ENCODE measurements around the gene ANKRD52.
A peak's percentile ranks its signal among the peaks of the same experiment; 100 is the strongest.

The ANKRD52 gene

GRCh38 chr12:56237552-56237951 lies 20.6 kb downstream of the ANKRD52 start:
- DNase-seq = no peak

- DNase-seq = no peak
Observed at GRCh38 chr12:56236985-56237384, 21.2 kb downstream of the ANKRD52 start.

GRCh38 chr12:56236091-56236490 lies 22.1 kb downstream of the ANKRD52 start:
- no peak for DNase-seq

GRCh38 chr12:56234746-56235436 lies 23.3 kb downstream of the ANKRD52 start:
- no peak for DNase-seq

GRCh38 chr12:56231184-56231582 lies 27.0 kb downstream of the ANKRD52 start:
- no peak for DNase-seq

GRCh38 chr12:56230432-56231183 lies 27.6 kb downstream of the ANKRD52 start:
- no peak for DNase-seq

- DNase-seq = no peak
Observed at GRCh38 chr12:56229916-56230431, 28.2 kb downstream of the ANKRD52 start, which contains the start of gene SLC39A5. TSS of gene SLC39A5 (plus strand) at chr12:56230051. CDS start at chr12:56231275, 1,224 bp downstream.

GRCh38 chr12:56229082-56229481 lies 29.1 kb downstream of the ANKRD52 start:
- DNase-seq = no peak

- no peak for DNase-seq
Observed at GRCh38 chr12:56224954-56225353, 33.2 kb downstream of the ANKRD52 start.

- DNase-seq = peak; percentile 93
Observed at GRCh38 chr12:56224102-56224701, 34.0 kb downstream of the ANKRD52 start, which contains the start of gene NABP2. TSS of gene NABP2 (plus strand) at chr12:56224342. CDS start at chr12:56224857, 515 bp downstream.

GRCh38 chr12:56223571-56224101 lies 34.5 kb downstream of the ANKRD52 start:
- no peak for DNase-seq

GRCh38 chr12:56222531-56222895 lies 35.7 kb downstream of the ANKRD52 start:
- DNase-seq = no peak

- peak; percentile 89 for DNase-seq
Observed at GRCh38 chr12:56221757-56222530, 36.2 kb downstream of the ANKRD52 start, which contains the start of gene RNF41. TSS of gene RNF41 (minus strand) at chr12:56221922. CDS start at chr12:56214047, 7,875 bp downstream.

- peak; percentile 24 for DNase-seq
Observed at GRCh38 chr12:56221232-56221756, 36.9 kb downstream of the ANKRD52 start.

- DNase-seq = no peak
Observed at GRCh38 chr12:56220611-56221231, 37.5 kb downstream of the ANKRD52 start.

GRCh38 chr12:56219840-56220239 lies 38.3 kb downstream of the ANKRD52 start:
- DNase-seq = no peak

- no peak for DNase-seq
Observed at GRCh38 chr12:56216461-56216860, 41.7 kb downstream of the ANKRD52 start.

GRCh38 chr12:56213878-56214277 lies 44.3 kb downstream of the ANKRD52 start:
- no peak for DNase-seq

GRCh38 chr12:56212361-56212760 lies 45.8 kb downstream of the ANKRD52 start:
- no peak for DNase-seq

- DNase-seq = no peak
Observed at GRCh38 chr12:56208006-56208405, 50.2 kb downstream of the ANKRD52 start.

- DNase-seq = peak; percentile 10
Observed at GRCh38 chr12:56206452-56207166, 51.6 kb downstream of the ANKRD52 start.
